Hepatocyte (in vitro differentiated cells): ENCODE data around the gene SETD9.

Experiments used
- EZH2phosphoT487 ChIP-seq: fragments of 200-600 bp; sonication (generic); IDR thresholded peaks from one replicate; pipeline ENCODE4 v1.6.1; 2018; ENCODE audit warnings: antibody characterized with exemption, mild to moderate bottlenecking, low read depth, moderate library complexity; ENCODE audit not compliant: unreplicated experiment, severe bottlenecking
- TF ChIP-seq, protein P1 (sequence below): fragments of 200-600 bp; sonication (generic); IDR thresholded peaks from 2 replicates; pipeline ENCODE4 v1.5.1; 2016; ENCODE audit warnings: antibody characterized with exemption, mild to moderate bottlenecking; ENCODE audit not compliant: poor library complexity

DNA sequence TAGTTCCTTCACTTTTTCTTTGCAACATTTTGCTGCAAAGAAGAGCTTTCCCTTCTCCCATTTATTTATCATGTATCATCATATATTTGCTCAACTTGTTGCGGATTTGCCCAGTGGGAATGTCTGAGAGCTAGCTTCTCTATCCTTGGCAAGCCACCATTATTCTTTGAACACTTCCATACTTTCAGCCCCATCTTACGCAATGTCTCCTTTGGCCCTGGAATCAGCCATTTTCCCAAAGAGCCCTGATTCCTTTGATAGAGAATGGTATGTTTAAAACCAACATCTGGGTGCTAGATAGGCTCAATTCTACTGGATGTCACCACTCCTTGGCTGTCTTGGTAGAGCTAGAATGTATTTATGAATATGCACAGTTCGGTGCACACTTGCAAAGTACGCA, 12.6 kb upstream of the SETD9 start:
- TF ChIP-seq, protein P1, sequence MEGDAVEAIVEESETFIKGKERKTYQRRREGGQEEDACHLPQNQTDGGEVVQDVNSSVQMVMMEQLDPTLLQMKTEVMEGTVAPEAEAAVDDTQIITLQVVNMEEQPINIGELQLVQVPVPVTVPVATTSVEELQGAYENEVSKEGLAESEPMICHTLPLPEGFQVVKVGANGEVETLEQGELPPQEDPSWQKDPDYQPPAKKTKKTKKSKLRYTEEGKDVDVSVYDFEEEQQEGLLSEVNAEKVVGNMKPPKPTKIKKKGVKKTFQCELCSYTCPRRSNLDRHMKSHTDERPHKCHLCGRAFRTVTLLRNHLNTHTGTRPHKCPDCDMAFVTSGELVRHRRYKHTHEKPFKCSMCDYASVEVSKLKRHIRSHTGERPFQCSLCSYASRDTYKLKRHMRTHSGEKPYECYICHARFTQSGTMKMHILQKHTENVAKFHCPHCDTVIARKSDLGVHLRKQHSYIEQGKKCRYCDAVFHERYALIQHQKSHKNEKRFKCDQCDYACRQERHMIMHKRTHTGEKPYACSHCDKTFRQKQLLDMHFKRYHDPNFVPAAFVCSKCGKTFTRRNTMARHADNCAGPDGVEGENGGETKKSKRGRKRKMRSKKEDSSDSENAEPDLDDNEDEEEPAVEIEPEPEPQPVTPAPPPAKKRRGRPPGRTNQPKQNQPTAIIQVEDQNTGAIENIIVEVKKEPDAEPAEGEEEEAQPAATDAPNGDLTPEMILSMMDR = no peak
- no peak for TF ChIP-seq EZH2phosphoT487
